H1 (cell line): ENCODE results near the gene CCS. TPM values are rescaled to one million over a fixed set of nuclear protein-coding genes. Genes with fewer than 3 reads are reported as not detected.

Experiments used
- CTCF ChIA-PET: fragments of 300-600 bp; sonication (Branson Sonifier 250); formaldehyde crosslinking; loops from one replicate; lab custom pipeline; 2021; ENCODE audit not compliant: partially characterized antibody; lab: Charles Lee
- POLR2A ChIA-PET: fragments of 300-600 bp; sonication (Branson Sonifier 250); formaldehyde crosslinking; loops from one replicate; lab custom pipeline; 2021; ENCODE audit warnings: inconsistent platforms; ENCODE audit not compliant: partially characterized antibody; lab: Charles Lee
- DNase-seq, 2 experiments: peaks; one replicate each; pipeline versions ENCODE4 v3.0.0 to v3.0.0-alpha.2; 2010 to 2022; ENCODE audit warnings: low spot score in 2 of 2, low read depth in 1 of 2, mixed read lengths in 1 of 2
- FAIRE-seq: peaks from 2 replicates; lab custom pipeline; 2011; peaks lifted over from hg19 to GRCh38; lab: Jason Lieb, UNC
- H2AFZ ChIP-seq: 2 replicates; pipeline ENCODE4 v1.8.1; 2012; ENCODE audit warnings: low read length, inconsistent platforms
- H2AK5ac ChIP-seq: 2 replicates; pipeline ENCODE4 v1.6.1; 2013; ENCODE audit warnings: low read depth, low read length
- H2BK120ac ChIP-seq: replicated peaks from 2 replicates; pipeline ENCODE3; 2013; ENCODE audit warnings: low read depth, low read length, inconsistent platforms
- H2BK12ac ChIP-seq: 2 replicates; pipeline ENCODE4 v1.6.1; 2013; ENCODE audit warnings: low read depth, low read length
- H2BK15ac ChIP-seq: 2 replicates; pipeline ENCODE4 v1.6.1; 2013; ENCODE audit warnings: low read length
- H2BK20ac ChIP-seq: 2 replicates; pipeline ENCODE4 v1.6.1; 2013; ENCODE audit warnings: low read length
- H2BK5ac ChIP-seq: 2 replicates; pipeline ENCODE4 v1.6.1; 2013; ENCODE audit warnings: low read depth, low read length
- H3K14ac ChIP-seq: 2 replicates; pipeline ENCODE4 v1.6.1; 2013; ENCODE audit warnings: inconsistent platforms; ENCODE audit not compliant: insufficient read length
- H3K18ac ChIP-seq: 2 replicates; pipeline ENCODE4 v1.6.1; 2013; ENCODE audit warnings: low read length; ENCODE audit errors: extremely low read depth
- H3K23ac ChIP-seq: 2 replicates; pipeline ENCODE4 v1.6.1; 2013; ENCODE audit warnings: inconsistent platforms; ENCODE audit not compliant: insufficient read length
- H3K23me2 ChIP-seq: 2 replicates; pipeline ENCODE4 v1.6.1; 2013; ENCODE audit warnings: low read depth, low read length
- H3K27ac ChIP-seq: 2 replicates; pipeline ENCODE4 v1.6.1; 2011; ENCODE audit warnings: low read depth, low read length, inconsistent platforms
- H3K27me3 ChIP-seq, 4 experiments: replicated peaks in 1 of 4; 1 replicate in 1 of 4; 2 replicates in 3 of 4; pipeline versions ENCODE4 v1.6.1 to v1.8.1; 2011 to 2013; ENCODE audit warnings: low read length in 3 of 4, mild to moderate bottlenecking in 3 of 4, inconsistent platforms in 2 of 4, mixed read lengths in 2 of 4, moderate library complexity in 1 of 4; ENCODE audit not compliant: control insufficient read depth in 3 of 4, insufficient read depth in 3 of 4; ENCODE audit errors: extremely low read depth in 1 of 4
- H3K36me3 ChIP-seq, 4 experiments: 2 replicates each; pipeline versions ENCODE4 v1.6.1 to v1.8.1; 2011 to 2013; ENCODE audit warnings: mild to moderate bottlenecking in 4 of 4, low read length in 3 of 4, moderate library complexity in 2 of 4, control low read depth in 1 of 4, inconsistent platforms in 1 of 4; ENCODE audit not compliant: insufficient read depth in 4 of 4, control insufficient read depth in 2 of 4
- H3K4ac ChIP-seq: replicated peaks from 2 replicates; pipeline ENCODE3; 2013; ENCODE audit warnings: low read length, low read depth, mixed read lengths, inconsistent platforms; ENCODE audit not compliant: insufficient read length
- H3K4me1 ChIP-seq, 4 experiments: replicated peaks in 1 of 4; 1 replicate in 1 of 4; 2 replicates in 3 of 4; pipeline versions ENCODE4 v1.6.1 to v1.8.1; 2011 to 2013; ENCODE audit warnings: low read length in 3 of 4, inconsistent platforms in 2 of 4, mixed read lengths in 1 of 4; ENCODE audit not compliant: insufficient read depth in 4 of 4, control insufficient read depth in 3 of 4
- H3K4me2 ChIP-seq, 2 experiments: 2 replicates each; pipeline versions ENCODE4 v1.6.1 to v1.8.1; 2011 to 2013; ENCODE audit warnings: low read depth in 2 of 2, low read length in 2 of 2, control low read depth in 1 of 2, inconsistent platforms in 1 of 2, mild to moderate bottlenecking in 1 of 2; ENCODE audit not compliant: insufficient read depth in 1 of 2
- H3K4me3 ChIP-seq, 4 experiments: fragments of 200-600, 300-600 bp in 1 of 4; sonication (generic), shearing (Covaris generic), sonication (Bioruptor Twin) in 1 of 4; 2 replicates each; pipeline versions ENCODE4 v1.5.1 to v1.8.1; 2011 to 2016; ENCODE audit warnings: low read length in 4 of 4, low read depth in 3 of 4, control low read depth in 2 of 4, inconsistent platforms in 2 of 4, mild to moderate bottlenecking in 2 of 4, mixed read lengths in 1 of 4, moderate library complexity in 1 of 4; ENCODE audit not compliant: insufficient read depth in 2 of 4; ENCODE audit errors: extremely low read depth in 1 of 4
- H3K56ac ChIP-seq: replicated peaks from 2 replicates; pipeline ENCODE3; 2013; ENCODE audit warnings: low read depth, mild to moderate bottlenecking, mixed read lengths, low read length, inconsistent platforms; ENCODE audit not compliant: insufficient read length
- H3K79me1 ChIP-seq: 2 replicates; pipeline ENCODE4 v1.6.1; 2013; ENCODE audit warnings: low read depth, low read length, control low read depth
- H3K79me2 ChIP-seq, 2 experiments: 2 replicates each; pipeline versions ENCODE4 v1.6.1 to v1.8.1; 2012 to 2013; ENCODE audit warnings: low read length in 2 of 2, mild to moderate bottlenecking in 2 of 2, inconsistent platforms in 1 of 2; ENCODE audit not compliant: insufficient read depth in 2 of 2, control insufficient read depth in 1 of 2
- H3K9ac ChIP-seq, 4 experiments: replicated peaks in 1 of 4; 1 replicate in 1 of 4; 2 replicates in 3 of 4; pipeline versions ENCODE4 v1.6.1 to v1.8.1; 2011 to 2013; ENCODE audit warnings: low read depth in 3 of 4, low read length in 3 of 4, control low read depth in 2 of 4, mild to moderate bottlenecking in 2 of 4, moderate library complexity in 2 of 4, inconsistent platforms in 1 of 4; ENCODE audit errors: extremely low read depth in 1 of 4
- H3K9me3 ChIP-seq, 2 experiments: 2 replicates each; pipeline versions ENCODE4 v1.6.1 to v1.8.1; 2012 to 2013; ENCODE audit warnings: mild to moderate bottlenecking in 2 of 2, moderate library complexity in 2 of 2, control low read depth in 1 of 2, inconsistent platforms in 1 of 2, low read depth in 1 of 2, low read length in 1 of 2, mixed read lengths in 1 of 2; ENCODE audit not compliant: insufficient read depth in 2 of 2
- H4K20me1 ChIP-seq, 2 experiments: replicated peaks in 1 of 2; 2 replicates each; pipeline versions ENCODE3 to v1.8.1; 2011 to 2013; ENCODE audit warnings: inconsistent platforms in 2 of 2, low read length in 2 of 2, mild to moderate bottlenecking in 1 of 2; ENCODE audit not compliant: insufficient read depth in 2 of 2, control insufficient read depth in 1 of 2
- H4K5ac ChIP-seq: 2 replicates; pipeline ENCODE4 v1.6.1; 2013; ENCODE audit warnings: low read length, low read depth, mixed read lengths, inconsistent platforms; ENCODE audit not compliant: insufficient read length
- H4K8ac ChIP-seq: 2 replicates; pipeline ENCODE4 v1.8.0; 2013; ENCODE audit warnings: mild to moderate bottlenecking, moderate library complexity, low read length, inconsistent platforms; ENCODE audit not compliant: insufficient read depth; ENCODE audit errors: extremely low read depth
- H4K91ac ChIP-seq: replicated peaks from 2 replicates; pipeline ENCODE3; 2013; ENCODE audit warnings: low read length, mixed read lengths, inconsistent platforms; ENCODE audit not compliant: insufficient read length
- CBX5 ChIP-seq: fragments of 300-800, 300-1000 bp; sonication (generic); IDR thresholded peaks from 2 replicates; pipeline ENCODE4 v1.7.1; 2016; ENCODE audit warnings: antibody characterized with exemption, low read length, low read depth
- GTF2F1 ChIP-seq: IDR thresholded peaks from 2 replicates; pipeline ENCODE4 v1.6.1; 2012; ENCODE audit warnings: low read depth, low read length, improper control_type of control experiment, borderline replicate concordance
- HDAC6 ChIP-seq: IDR thresholded peaks from one replicate; pipeline ENCODE4 v1.7.1; 2012; ENCODE audit warnings: low read depth, mild to moderate bottlenecking, inconsistent platforms, low read length, moderate library complexity
- SIN3A ChIP-seq, 2 experiments: IDR thresholded peaks in 1 of 2; conservative IDR thresholded peaks in 1 of 2; 2 replicates each; pipeline ENCODE4 v1.6.1; 2011 to 2012; ENCODE audit warnings: low read length in 2 of 2, improper control_type of control experiment in 1 of 2, low read depth in 1 of 2, mild to moderate bottlenecking in 1 of 2
- SIRT6 ChIP-seq: IDR thresholded peaks from one replicate; pipeline ENCODE4 v1.7.1; 2012; ENCODE audit warnings: low read length, inconsistent platforms
- SP4 ChIP-seq: IDR thresholded peaks from 2 replicates; pipeline ENCODE4 v1.6.1; 2012; ENCODE audit warnings: low read length, inconsistent platforms
- SRF ChIP-seq: IDR thresholded peaks from 2 replicates; pipeline ENCODE4 v1.6.1; 2011; ENCODE audit warnings: mild to moderate bottlenecking, low read depth, low read length, moderate library complexity
- TAF7 ChIP-seq: optimal IDR thresholded peaks from 2 replicates; pipeline ENCODE3; 2011; ENCODE audit warnings: low read depth, mild to moderate bottlenecking, inconsistent platforms, low read length, moderate library complexity, borderline replicate concordance
- WGBS, 2 experiments: shearing (Covaris generic) in 1 of 2; methylation state at CpG; one replicate each; pipeline versions ENCODE4 v1.1.6 to v1.1.7; 2013 to 2015; ENCODE audit warnings: low lambda C conversion rate in 2 of 2, mixed read lengths in 2 of 2, inconsistent platforms in 1 of 2, low coverage in 1 of 2, missing lambda C conversion rate in 1 of 2; ENCODE audit not compliant: insufficient replicate concordance in 2 of 2, insufficient coverage in 1 of 2, insufficient read length in 1 of 2; ENCODE audit errors: extremely low coverage in 1 of 2, missing lambda C conversion rate in 1 of 2; 5-methylcytosine and 5-hydroxymethylcytosine counted together
- polyA plus RNA-seq, 7 experiments: library from polyadenylated mRNA; depleted of rRNA in 3 of 7; stranded (reverse) in 5 of 7; unstranded in 2 of 7; fragments of >200 nt in 5 of 7; fragments of 200-250 nt in 2 of 7; gene quantifications; 1 replicate in 5 of 7; 2 replicates in 1 of 7; 4 replicates in 1 of 7; pipeline versions ENCODE4 v1.2.1 to v1.2.3, GENCODE V29; 2011 to 2013; ENCODE audit warnings: missing spikeins in 2 of 7, mixed read lengths in 2 of 7
- total RNA-seq: library from RNA; stranded (reverse); fragmentation: NEBNext Ultra II Directional; extraction: Animal tissue kit (Norgen Biotek cat#: 25700); gene quantifications from 2 replicates; pipeline ENCODE4 v1.2.1, GENCODE V29; 2021

The CCS gene
- total and polyA plus RNA-seq, 2 of the 8 experiments (the other 6 are each of a cell fraction or from before 2014, with no cell fraction given): 37.1 to 37.7 TPM

GRCh38 chr11:66557733-66558326, 35.2 kb upstream of the CCS start:
- Histone ChIP-seq H3K18ac (no peak overlapping the region), H3K4ac (no peak overlapping the region), H2AFZ (no peak overlapping the region), H2BK12ac (no peak overlapping the region), H3K56ac (no peak overlapping the region), H3K23me2 (no peaks in the 10 kb centered on the region), H2BK15ac (no peak overlapping the region), H2BK5ac (no peak overlapping the region), H2BK20ac (peak overlapping the region; percentile 32; the same call in 1 of the 2 replicates), H4K20me1 (peaks cover 0 to 5% of the 10 kb centered on the region in 2 experiments), H3K79me1 (no peaks in the 10 kb centered on the region), H3K4me2 (no peak overlapping the region), H3K23ac (no peak overlapping the region), H3K9me3 (no peaks in the 10 kb centered on the region), H3K27ac (no peak overlapping the region), H3K27me3 (no peaks in the 10 kb centered on the region), H3K9ac (no peak overlapping the region), H3K36me3 (peaks cover 25 to 58% (median 47%) of the 10 kb centered on the region in 4 experiments), H3K4me1 (peaks cover 0 to 2% (median 0%) of the 10 kb centered on the region in 4 experiments; a peak in 1 of 7 replicates), H2AK5ac (no peak overlapping the region), H4K5ac (no peak overlapping the region), H4K8ac (no peak overlapping the region), H4K91ac (no peak overlapping the region), H3K79me2 (no peaks in the 10 kb centered on the region), H3K4me3 (no peak overlapping the region), H2BK120ac (no peak overlapping the region), H3K14ac (no peak overlapping the region)
- WGBS, 2 experiments: 94% methylated on average over 24 of the region's 24 CpGs; no CpG with 5 or more reads in 1 of the 2 experiments
- no peak for DNase-seq
- POLR2A ChIA-PET: interaction anchor here (0.9 to 3.6 kb wide), 3 partner anchors 11 to 71 kb away, joined by 3 to 15 read pairs (median 4); partner anchors contain the start of genes ACTN3 and ZDHHC24
- TF ChIP-seq SIRT6 (no peak), SP4 (no peak), TAF7 (no peak), SIN3A (conservative IDR thresholded peaks at IDR 0.05 in 1 of 2, IDR thresholded peaks at IDR 0.05 in 1 of 2; ENCODE audit: low read depth in 1 of 2, low read length in 2 of 2) (no peak), HDAC6 (no peak), SRF (no peak), GTF2F1 (no peak), CBX5 (no peak)
- CTCF ChIA-PET: interaction anchor here (1.1 kb wide), 1 partner anchor 10 kb away, joined by 3 read pairs; no protein-coding TSS in a partner anchor
- FAIRE-seq: no peak
